HG03354 (cell line): ENCODE results near the gene FGF12.

ENCODE experiments used
- ATAC-seq: cut with Tn5 transposase; IDR thresholded peaks from one replicate; pipeline ENCODE4 v1.9.1; 2021; ENCODE audit warnings: mild to moderate bottlenecking; ENCODE audit not compliant: unreplicated experiment, poor library complexity, severe bottlenecking

The FGF12 gene

GRCh38 chr3:192299921-192300320 is 427.4 kb downstream of the FGF12 start:
- ATAC-seq, result no peak

GRCh38 chr3:192296845-192297244 is 430.5 kb downstream of the FGF12 start:
- ATAC-seq, result no peak

- no peak for ATAC-seq
Observed at GRCh38 chr3:192284443-192285072, 442.8 kb downstream of the FGF12 start.

- no peak for ATAC-seq
Observed at GRCh38 chr3:192281207-192281880, 446.0 kb downstream of the FGF12 start.

- ATAC-seq, result no peak
Observed at GRCh38 chr3:192279664-192280063, 447.7 kb downstream of the FGF12 start.

GRCh38 chr3:192277477-192277876 is 449.9 kb downstream of the FGF12 start:
- no peak for ATAC-seq

- no peak for ATAC-seq
Observed at GRCh38 chr3:192275741-192276355, 451.5 kb downstream of the FGF12 start.

- no peak for ATAC-seq
Observed at GRCh38 chr3:192273697-192274010, 453.7 kb downstream of the FGF12 start.

- ATAC-seq, result no peak
Observed at GRCh38 chr3:192273001-192273696, 454.2 kb downstream of the FGF12 start.

GRCh38 chr3:192262001-192262400 is 465.3 kb downstream of the FGF12 start:
- ATAC-seq, result no peak

- no peak for ATAC-seq
Observed at GRCh38 chr3:192261135-192261534, 466.2 kb downstream of the FGF12 start.

GRCh38 chr3:192260116-192261010 is 467.0 kb downstream of the FGF12 start:
- no peak for ATAC-seq

- no peak for ATAC-seq
Observed at GRCh38 chr3:192259661-192260060, 467.7 kb downstream of the FGF12 start.

GRCh38 chr3:192258721-192259120 is 468.6 kb downstream of the FGF12 start:
- no peak for ATAC-seq

GRCh38 chr3:192255839-192256238 is 471.5 kb downstream of the FGF12 start:
- ATAC-seq, result no peak

- ATAC-seq, result no peak
Observed at GRCh38 chr3:192253138-192253887, 474.0 kb downstream of the FGF12 start.

- ATAC-seq, result no peak
Observed at GRCh38 chr3:192249516-192249915, 477.8 kb downstream of the FGF12 start.

- ATAC-seq, result no peak
Observed at GRCh38 chr3:192246847-192247559, 480.3 kb downstream of the FGF12 start.

GRCh38 chr3:192244591-192244990 is 482.8 kb downstream of the FGF12 start:
- ATAC-seq, result no peak
